MG63 (cell line): Measurements from ENCODE around the gene BEAN1. TPM values are rescaled to one million over a fixed set of nuclear protein-coding genes. Genes with fewer than 3 reads are reported as not detected.
A peak's percentile ranks its signal among the peaks of the same experiment; 100 is the strongest.

Experiments used
- DNase-seq: peaks from one replicate; pipeline ENCODE4 v3.0.0-alpha.2; 2020
- H3K27me3 ChIP-seq: fragments of 250-450 bp; sonication (Bioruptor Pico); 2 replicates; pipeline ENCODE4 v1.5.1; 2020; ENCODE audit warnings: mild to moderate bottlenecking, moderate library complexity
- H3K36me3 ChIP-seq: fragments of 250-450 bp; sonication (Bioruptor Pico); 2 replicates; pipeline ENCODE4 v1.5.1; 2020; ENCODE audit warnings: mild to moderate bottlenecking, moderate library complexity
- H3K4me3 ChIP-seq: fragments of 250-450 bp; sonication (Bioruptor Pico); 2 replicates; pipeline ENCODE4 v1.5.1; 2020; ENCODE audit warnings: mild to moderate bottlenecking, moderate library complexity
- H3K9me3 ChIP-seq: fragments of 250-450 bp; sonication (Bioruptor Pico); 2 replicates; pipeline ENCODE4 v1.5.1; 2020; ENCODE audit warnings: mild to moderate bottlenecking, moderate library complexity
- total RNA-seq: library from RNA; depleted of rRNA; stranded (reverse); fragments of >200 nt; shearing (Covaris generic); gene quantifications from 2 replicates; pipeline ENCODE4 v1.2.3, GENCODE V29; 2014; ENCODE audit warnings: low replicate concordance

BEAN1 gene
- total RNA-seq, 1 experiment from 2014 or later, result 0.56 TPM

DNA sequence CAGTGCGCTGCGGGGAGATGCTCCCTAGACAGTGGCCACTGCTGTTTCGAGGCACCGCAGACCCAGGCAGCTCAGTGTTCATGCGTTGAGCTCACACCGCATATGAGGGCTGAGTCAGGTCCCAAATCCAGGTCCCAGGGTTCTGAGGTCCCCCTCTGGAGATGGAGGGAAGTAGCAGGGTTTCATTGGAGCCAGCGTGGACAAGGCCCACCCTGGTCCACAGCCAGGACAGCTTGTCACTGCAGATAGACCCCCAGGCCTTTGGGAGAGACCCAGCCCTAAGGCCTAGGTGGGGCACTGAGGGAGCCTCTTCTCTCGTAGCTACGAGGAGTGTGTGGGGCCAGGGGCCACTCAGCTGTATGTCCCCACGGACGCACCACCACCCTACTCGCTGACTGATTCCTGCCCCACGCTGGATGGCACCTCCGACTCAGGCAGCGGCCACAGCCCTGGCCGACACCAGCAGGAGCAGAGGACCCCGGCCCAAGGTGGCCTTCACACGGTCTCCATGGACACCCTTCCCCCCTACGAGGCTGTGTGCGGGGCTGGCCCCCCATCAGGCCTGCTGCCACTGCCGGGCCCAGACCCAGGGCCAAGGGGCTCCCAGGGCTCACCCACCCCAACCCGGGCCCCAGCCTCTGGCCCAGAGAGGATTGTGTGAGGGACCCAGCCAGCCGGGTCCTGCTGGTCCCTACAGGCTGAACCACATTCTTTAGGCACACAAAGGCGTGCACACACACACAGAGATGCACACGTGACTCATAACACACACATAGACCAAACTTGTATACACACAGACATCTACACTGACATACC, 53.4 kb downstream of the BEAN1 start:
- H3K36me3 ChIP-seq, result no peaks in the 10 kb centered on the region
- no peak overlapping the region for H3K4me3 ChIP-seq
- DNase-seq, result no peak
- no peaks in the 10 kb centered on the region for H3K27me3 ChIP-seq
- no peaks in the 10 kb centered on the region for H3K9me3 ChIP-seq

DNA sequence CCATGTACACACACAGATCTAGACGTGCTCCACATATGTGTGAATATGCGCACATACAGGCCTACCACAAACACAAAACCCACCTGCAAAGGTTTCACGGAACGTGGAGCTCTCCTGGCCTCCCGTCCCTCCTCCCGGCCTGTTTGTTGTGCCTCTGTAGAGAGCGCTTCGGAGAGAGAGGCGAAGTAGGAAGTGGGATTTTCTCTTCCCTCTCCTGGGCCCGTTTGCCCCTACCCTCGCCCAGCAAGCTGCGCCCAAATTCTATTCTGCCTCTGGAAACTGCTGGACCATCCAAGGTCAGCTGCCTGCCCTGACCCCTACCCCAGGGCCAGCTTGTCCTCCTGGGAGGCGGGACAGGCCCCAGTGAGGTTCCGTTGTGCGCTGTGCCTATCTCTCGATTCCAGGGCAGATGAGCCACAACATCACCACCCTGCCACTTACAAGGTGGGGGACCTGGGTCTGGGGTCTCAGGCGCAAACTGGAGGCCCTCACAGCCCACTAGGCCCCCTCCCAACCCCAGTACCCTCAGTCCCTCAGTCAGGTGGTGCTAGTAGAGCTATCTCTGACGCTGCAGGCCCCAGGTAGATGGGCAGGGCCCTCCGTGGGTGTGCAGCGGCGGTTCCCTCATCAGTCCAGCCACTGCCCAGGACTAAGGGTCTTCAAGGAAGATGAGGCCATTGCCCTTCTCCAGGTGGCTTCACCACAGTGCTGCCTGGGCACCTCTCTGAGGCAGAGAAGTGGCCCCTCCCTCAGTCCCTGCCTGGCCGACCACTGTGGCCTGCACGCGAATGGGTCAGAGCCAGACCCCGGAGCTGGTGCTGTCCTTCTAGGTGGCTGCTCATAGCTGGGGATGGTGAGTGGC, 54.2 kb downstream of the BEAN1 start:
- no peaks in the 10 kb centered on the region for H3K27me3 ChIP-seq
- DNase-seq, result no peak
- H3K4me3 ChIP-seq, result no peak overlapping the region
- H3K9me3 ChIP-seq, result no peaks in the 10 kb centered on the region
- no peaks in the 10 kb centered on the region for H3K36me3 ChIP-seq

DNA sequence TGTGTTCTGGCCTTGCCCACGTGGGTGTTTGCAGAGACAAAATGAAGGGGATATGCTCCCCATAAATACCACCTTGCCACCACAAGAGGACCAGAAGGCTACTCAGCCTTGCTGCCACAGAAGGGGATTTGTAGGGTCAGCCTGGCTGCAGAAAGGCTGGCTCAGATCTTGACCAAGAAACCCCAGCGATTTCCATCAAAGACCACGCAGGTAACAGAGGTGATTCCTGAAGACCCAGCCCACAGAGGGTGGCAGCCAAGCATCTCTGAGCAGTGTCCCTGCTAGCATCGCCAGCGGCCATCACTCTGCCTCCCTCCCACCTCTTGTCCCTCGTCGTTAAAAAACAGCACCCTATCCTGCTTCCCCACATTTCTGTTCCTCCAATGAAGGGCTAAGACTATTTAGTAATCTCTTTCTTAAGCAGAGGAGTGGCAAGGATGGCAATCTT, 54.9 kb downstream of the BEAN1 start:
- Histone ChIP-seq H3K9me3 (no peaks in the 10 kb centered on the region), H3K27me3 (no peaks in the 10 kb centered on the region), H3K36me3 (no peaks in the 10 kb centered on the region), H3K4me3 (no peak overlapping the region)
- DNase-seq, result no peak

DNA sequence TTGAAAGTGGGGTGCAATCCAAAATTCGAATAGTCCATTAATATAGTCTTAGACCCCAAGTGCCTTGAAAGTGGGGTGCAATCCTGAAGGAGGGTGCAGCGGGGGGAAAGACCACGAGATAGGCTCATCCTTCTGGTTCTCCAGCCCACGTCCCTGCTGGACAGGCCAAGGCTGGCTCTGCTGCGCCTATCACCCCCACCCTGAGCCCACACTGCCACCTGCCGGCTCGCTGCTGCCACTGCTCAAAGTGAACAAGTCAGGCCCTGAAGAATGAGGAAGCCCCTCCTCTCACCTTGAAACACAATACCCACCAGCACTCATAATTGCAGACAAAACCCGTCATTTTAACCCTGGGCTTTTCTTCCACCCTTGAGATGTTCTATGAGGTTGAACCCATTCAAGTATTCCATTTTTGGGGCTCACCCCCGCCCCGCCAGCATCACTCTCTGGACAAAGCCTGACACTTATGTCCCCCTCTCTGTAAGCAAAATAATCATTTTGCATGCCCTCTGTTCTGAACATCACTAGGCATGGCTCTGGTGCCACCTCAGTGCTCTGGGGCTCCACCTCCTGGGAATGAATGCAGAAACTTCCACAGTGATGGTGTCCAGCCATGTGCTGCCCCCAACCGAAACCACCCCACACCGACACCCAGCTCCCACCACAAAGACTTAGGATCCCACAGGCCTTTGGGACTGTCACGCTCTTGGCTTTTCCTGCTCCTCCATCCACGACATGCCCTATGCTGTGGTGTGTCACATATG, 56.8 kb downstream of the BEAN1 start:
- peak; percentile 63 for DNase-seq

DNA sequence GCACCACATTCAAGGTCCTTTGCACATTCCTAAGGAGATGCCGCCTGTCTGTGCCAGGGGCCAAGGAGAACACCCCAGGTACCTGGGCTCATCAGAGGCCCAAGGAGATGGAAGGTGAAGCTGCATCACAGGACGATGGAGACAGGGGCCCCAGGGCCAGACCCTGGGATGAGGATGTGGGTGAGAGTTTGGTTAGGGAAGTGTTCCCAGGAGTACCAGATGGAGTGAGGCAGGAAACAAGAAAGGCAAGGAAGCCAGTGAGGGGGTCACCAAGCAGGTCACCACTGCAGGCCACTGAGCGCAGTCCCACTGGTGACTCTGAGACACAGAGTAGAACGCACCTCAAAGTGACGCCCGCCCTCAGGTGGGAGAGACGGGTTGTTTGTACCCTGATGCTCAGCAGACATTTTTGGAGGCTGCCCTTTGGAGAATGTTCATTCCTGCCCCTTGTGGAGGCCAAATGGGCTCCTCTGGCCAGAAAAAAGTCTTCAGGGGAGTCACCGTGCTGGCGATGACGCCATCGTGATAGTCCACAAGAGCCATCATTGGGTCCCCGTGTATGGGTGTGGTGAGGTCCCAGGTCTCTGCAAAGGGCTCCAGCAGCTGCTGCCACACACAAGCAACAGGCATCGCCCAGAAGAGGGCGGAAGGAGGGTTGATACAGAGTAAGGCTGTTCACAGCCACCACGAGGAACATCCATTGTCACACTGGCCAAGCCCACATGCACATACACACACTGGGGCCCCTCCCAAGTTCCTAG, 57.5 kb downstream of the BEAN1 start:
- H3K36me3 ChIP-seq, result no peaks in the 10 kb centered on the region
- DNase-seq, result no peak
- H3K9me3 ChIP-seq, result no peaks in the 10 kb centered on the region
- H3K4me3 ChIP-seq, result no peak overlapping the region
- no peaks in the 10 kb centered on the region for H3K27me3 ChIP-seq

More for the DNA sequence above, 56.8 kb downstream of the BEAN1 start:
- Histone ChIP-seq H3K9me3 (no peaks in the 10 kb centered on the region), H3K4me3 (no peak overlapping the region), H3K36me3 (no peaks in the 10 kb centered on the region), H3K27me3 (no peaks in the 10 kb centered on the region)

DNA sequence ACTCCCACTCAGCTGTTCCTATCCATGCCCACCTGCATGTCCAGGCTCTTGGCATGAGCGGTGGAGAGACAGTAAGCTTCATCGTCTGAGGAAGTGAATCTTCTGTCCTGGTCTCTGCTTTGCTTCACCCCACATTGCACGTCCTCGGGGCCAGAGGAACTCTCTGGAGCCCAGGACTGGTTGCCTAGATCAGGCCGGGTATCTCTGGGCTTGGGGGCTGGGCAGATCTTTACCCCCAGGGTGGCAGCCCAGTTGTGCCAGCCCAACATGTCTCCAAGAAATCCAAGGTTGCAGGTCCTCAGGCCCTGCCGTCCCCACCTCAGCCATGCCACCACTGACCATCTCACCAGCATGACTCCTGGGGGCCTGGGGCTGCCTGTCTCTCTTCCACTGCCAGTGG, 58.3 kb downstream of the BEAN1 start:
- H3K9me3 ChIP-seq, result no peaks in the 10 kb centered on the region
- DNase-seq, result no peak

DNA sequence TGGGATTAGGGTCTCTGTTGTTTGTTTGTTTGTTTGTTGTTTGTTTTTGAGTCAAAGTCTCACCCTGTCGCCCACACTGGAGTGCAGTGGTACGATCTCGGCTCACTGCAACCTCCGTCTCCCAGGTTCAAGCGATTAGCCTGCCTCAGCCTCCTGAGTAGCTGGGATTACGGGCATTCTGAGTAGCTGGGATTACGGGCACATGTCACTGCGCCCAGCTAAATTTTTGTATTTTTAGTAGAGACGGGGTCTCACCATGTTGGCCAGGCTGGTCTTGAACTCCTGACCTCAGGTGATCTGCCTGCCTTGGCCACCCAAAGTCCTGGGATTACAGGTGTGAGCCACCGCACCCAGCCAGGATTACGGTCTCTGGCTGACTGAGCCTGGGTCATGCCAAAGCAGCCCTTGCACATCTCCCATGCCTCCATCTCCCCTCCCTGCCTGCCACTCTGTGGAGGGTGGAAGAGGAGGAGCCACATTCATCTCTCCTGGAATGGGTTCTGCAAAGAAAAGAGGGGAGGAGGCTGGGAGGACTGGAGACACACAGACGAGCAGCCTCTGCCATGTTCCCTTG, 59.2 kb downstream of the BEAN1 start:
- Histone ChIP-seq H3K27me3 (no peaks in the 10 kb centered on the region), H3K9me3 (no peaks in the 10 kb centered on the region), H3K36me3 (no peaks in the 10 kb centered on the region), H3K4me3 (no peak overlapping the region)
- DNase-seq, result no peak

More for the DNA sequence above, 58.3 kb downstream of the BEAN1 start:
- Histone ChIP-seq H3K27me3 (no peaks in the 10 kb centered on the region), H3K4me3 (no peak overlapping the region), H3K36me3 (no peaks in the 10 kb centered on the region)

DNA sequence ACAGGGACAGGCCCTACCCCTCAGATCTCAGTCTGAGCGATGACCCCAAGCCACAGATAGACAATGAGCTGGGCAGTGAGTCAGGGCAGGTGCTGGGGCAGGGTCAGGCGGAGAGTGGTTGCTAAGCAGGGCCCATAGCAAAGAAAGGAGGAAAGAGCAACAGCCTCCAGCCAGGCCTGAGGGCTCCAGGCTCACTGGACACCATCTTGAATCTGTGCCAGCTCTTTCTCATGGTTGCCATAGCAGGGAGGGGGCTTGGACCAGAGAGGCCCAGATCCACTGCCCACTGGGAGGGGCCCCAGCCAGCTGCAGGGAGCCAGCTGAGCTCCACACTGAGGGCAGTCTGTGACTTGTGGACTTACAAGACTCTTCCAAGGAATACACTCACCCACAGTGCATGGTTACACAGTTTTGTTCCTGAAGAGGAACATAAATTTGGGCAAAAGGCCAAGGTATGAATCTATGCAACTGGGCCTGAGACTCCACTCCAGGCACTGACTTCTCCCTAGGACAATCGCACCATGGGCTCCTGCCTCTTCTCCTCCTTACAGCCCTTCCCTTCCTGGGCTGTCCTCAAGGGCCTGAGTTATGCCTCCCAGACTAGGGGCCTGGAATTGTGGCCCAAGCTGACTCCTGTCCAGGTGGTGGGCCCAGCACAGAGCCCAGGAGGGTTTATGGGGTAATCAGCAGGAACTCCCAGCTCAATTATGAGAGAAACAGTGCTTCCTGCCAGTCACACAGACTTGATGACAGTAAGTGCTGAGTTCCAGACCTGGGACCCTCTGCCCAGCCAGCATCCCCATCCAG, 59.9 kb downstream of the BEAN1 start:
- Histone ChIP-seq H3K27me3 (no peaks in the 10 kb centered on the region), H3K36me3 (no peaks in the 10 kb centered on the region), H3K4me3 (no peak overlapping the region), H3K9me3 (no peaks in the 10 kb centered on the region)
- peak; percentile 78 for DNase-seq

DNA sequence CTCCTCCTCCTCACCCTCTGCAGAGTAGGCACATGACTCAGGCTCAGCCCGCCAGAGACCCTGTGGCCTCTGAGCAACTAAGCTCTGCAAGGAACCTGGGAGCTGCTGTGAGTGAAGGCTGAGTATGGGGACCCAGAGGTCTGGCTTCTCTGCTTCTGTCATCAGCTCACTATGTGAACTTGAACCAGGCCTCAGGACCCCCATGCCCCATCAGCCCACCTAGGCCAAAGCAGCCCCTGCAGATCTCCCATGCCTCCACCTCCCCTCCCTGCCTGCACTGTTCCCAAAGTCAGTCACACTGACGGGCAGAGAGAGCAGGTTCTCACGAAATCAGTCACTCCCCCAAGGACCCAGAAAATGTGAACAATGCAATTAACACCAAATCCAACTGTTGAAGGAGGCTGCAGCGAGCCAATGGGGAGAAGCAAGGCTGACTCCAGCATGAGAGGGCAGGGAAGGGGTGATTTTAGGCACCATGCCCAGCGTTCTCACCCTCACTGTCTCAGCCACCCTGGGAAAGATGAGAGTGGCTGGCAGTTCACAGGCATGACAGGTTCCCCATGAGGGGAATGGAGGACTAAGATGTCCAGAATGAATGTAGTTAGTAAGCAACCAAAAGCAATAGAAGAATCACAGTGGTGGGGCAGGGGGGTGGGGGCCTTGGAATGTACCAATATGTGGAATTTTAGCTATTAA, 60.6 kb downstream of the BEAN1 start:
- no peak overlapping the region for H3K4me3 ChIP-seq
- DNase-seq, result no peak
- no peaks in the 10 kb centered on the region for H3K27me3 ChIP-seq
- H3K9me3 ChIP-seq, result no peaks in the 10 kb centered on the region
- H3K36me3 ChIP-seq, result no peaks in the 10 kb centered on the region

DNA sequence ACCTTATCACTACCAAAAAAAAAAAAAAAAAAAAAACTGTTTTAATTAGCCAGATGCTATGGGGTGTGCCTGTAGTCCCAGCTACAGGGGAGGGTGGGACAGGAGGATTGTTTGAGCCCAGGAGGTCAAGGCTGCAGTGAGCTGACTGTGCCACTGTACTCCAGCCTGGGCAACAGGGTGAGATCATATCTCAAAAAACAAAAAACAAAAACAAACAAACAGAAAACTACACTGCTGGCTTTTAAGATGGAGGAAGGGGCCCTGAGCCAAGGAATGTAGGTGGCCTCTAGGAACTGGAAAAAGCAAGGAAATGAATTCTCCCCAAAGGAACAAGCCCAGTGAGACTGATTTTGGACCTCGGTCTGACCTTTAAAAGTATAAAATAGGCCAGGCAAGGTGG, 61.4 kb downstream of the BEAN1 start:
- Histone ChIP-seq H3K36me3 (no peaks in the 10 kb centered on the region), H3K27me3 (no peaks in the 10 kb centered on the region), H3K9me3 (no peaks in the 10 kb centered on the region), H3K4me3 (no peak overlapping the region)
- no peak for DNase-seq

DNA sequence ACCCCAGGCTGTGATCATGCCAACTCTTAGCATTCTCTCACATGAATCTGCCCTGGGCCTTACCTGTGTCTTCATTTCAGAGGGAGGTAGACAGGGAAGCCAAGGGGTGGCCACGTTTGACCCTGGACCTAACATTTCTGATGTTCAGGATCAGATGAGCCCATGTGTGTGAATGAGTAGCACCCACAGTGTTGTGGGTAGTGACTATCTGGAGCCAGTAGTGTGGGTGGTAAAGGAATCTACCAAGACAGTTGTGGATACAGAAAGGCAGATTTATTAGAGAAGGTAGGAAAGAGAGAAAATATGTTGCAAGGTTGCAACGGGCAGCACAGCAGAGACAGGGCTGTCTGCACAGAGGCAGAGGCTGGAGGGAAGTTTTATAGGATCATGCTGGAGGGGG, 62.3 kb downstream of the BEAN1 start:
- no peak for DNase-seq
- H3K9me3 ChIP-seq, result no peaks in the 10 kb centered on the region
- no peaks in the 10 kb centered on the region for H3K27me3 ChIP-seq
- H3K36me3 ChIP-seq, result no peaks in the 10 kb centered on the region
- no peak overlapping the region for H3K4me3 ChIP-seq

DNA sequence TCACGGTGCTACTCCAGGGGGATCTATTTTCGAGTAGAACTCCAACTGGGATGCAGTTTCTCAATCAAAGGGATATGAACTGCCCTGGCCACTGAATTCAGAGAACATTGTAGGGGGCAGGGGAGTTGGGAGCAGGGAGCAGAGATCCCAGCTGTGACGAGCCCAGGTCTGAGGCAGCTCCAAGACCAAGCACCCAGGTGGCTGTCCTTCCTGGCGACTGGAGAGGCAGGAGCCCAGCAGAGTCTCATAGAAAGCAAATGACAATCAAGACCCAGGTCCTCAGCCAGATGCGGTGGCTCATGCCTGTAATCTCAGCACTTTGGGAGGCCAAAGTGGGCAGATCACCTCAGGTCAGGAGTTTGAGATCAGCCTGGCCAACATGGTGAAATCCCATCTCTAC, 62.7 kb downstream of the BEAN1 start:
- Histone ChIP-seq H3K27me3 (no peaks in the 10 kb centered on the region), H3K36me3 (no peaks in the 10 kb centered on the region), H3K4me3 (no peak overlapping the region), H3K9me3 (no peaks in the 10 kb centered on the region)
- DNase-seq, result no peak

DNA sequence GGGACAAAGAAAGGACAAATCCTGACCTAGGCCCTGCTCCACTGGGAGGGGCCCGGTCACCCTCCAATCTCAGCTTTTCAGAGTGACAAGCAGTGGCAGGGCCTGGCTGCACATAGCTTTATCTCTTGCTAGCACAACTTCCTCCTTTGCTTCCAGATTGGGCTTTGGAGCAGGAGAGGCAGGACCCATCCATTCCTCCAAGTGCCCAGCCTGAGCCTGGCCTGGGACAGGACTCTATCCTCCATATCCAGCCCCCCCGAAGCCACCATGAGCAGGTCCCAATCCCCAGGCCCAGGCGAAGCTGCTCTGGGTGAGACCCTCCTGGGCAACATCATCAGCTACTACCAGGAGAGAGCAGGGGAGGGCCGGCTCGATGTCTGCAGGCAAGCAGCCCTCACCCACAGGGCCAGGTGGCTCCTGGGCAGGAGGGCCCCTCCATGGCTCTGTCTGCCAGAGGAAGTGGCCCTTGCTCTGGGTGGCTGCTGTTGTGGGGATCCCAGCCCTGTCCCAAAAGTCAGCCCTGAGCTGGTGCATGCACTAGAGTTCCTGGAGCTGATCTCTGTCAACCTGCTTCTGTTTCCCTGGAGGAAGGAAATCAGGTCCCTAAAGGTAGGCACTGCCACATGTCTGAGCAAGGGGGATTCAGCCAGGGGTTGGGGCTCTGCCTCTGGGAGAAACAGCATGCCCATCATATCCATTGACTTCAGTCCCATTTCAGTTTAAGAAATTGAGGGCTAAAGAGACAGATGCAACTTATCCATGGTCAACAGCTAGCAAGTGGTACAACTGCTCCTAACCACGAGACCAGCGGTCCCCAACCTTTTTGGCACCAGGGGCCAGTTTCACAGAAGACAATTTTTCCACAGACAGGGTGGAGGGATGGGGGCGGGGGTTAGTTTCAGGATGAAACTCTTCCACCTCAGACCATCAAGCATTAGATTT, 64.0 kb downstream of the BEAN1 start:
- DNase-seq, result no peak
- Histone ChIP-seq H3K4me3 (no peak overlapping the region), H3K9me3 (no peaks in the 10 kb centered on the region), H3K27me3 (no peaks in the 10 kb centered on the region), H3K36me3 (no peaks in the 10 kb centered on the region)

DNA sequence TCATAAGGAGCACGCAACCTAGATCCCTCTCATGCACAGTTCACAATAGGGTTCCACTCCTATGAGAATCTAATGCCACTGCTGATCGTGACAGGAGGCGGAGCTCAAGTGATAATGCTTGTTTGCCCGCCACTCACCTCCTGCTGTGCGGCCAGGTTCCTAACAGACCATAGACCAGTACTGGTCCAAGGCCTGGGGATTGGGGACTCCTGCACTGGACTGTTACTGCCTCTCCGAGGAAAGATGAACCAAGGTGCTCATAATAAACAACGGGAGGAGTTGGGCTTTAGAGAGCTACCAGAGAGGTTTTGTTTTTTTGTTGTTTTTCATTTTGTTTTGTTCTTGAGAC, 64.6 kb downstream of the BEAN1 start:
- Histone ChIP-seq H3K27me3 (no peaks in the 10 kb centered on the region), H3K36me3 (no peaks in the 10 kb centered on the region)
- DNase-seq, result no peak

More for the DNA sequence above, 64.6 kb downstream of the BEAN1 start:
- Histone ChIP-seq H3K4me3 (no peak overlapping the region), H3K9me3 (no peaks in the 10 kb centered on the region)
